Sigmoid colon (tissue), 7 donors: ENCODE data around the gene PSPC1. TPM values are rescaled to one million over a fixed set of nuclear protein-coding genes. Genes with fewer than 3 reads are reported as not detected.

Experiments
- DNase-seq: peaks from one replicate; pipeline ENCODE4 v3.0.0-alpha.2; 2019
- H3K27ac ChIP-seq, 4 donors: fragments of 200-600 bp; sonication (generic); one replicate each; pipeline ENCODE4 v1.5.1; 2016 to 2019; ENCODE audit warnings: mild to moderate bottlenecking in 1 of 4
- H3K27me3 ChIP-seq, 3 donors: fragments of 200-600 bp; sonication (generic); one replicate each; pipeline ENCODE4 v1.5.1; 2019; ENCODE audit warnings: mild to moderate bottlenecking in 1 of 3
- H3K36me3 ChIP-seq, 4 donors: fragments of 200-600 bp; sonication (generic); one replicate each; pipeline ENCODE4 v1.5.1; 2016 to 2019
- H3K4me1 ChIP-seq, 4 donors: fragments of 200-600 bp; sonication (generic); one replicate each; pipeline ENCODE4 v1.5.1; 2017 to 2019
- H3K4me3 ChIP-seq, 4 donors: fragments of 200-600 bp; sonication (generic); one replicate each; pipeline ENCODE4 v1.5.1; 2017 to 2019; ENCODE audit warnings: mild to moderate bottlenecking in 2 of 4, moderate library complexity in 1 of 4
- H3K9me3 ChIP-seq, 4 donors: fragments of 200-600 bp in 3 of 4; sonication (generic) in 3 of 4; one replicate each; pipeline versions ENCODE4 v1.5.1 to v1.6.1; 2013 to 2019
- CTCF ChIP-seq, 4 experiments: fragments of 450-650 bp in 3 of 4; fragments of 200-600 bp in 1 of 4; IDR thresholded peaks; one replicate each; pipeline ENCODE4 v1.5.1; 2016 to 2019; ENCODE audit warnings: antibody characterized with exemption in 4 of 4, mild to moderate bottlenecking in 3 of 4, moderate library complexity in 2 of 4
- EP300 ChIP-seq, 4 donors: sonication (generic); formaldehyde crosslinking; IDR thresholded peaks; one replicate each; pipeline ENCODE4 v1.6.1; 2017; ENCODE audit warnings: antibody characterized with exemption in 4 of 4
- POLR2A ChIP-seq, 2 donors: fragments of 450-650 bp; IDR thresholded peaks; one replicate each; pipeline ENCODE4 v1.6.1; 2016; ENCODE audit warnings: antibody characterized with exemption in 2 of 2, mild to moderate bottlenecking in 2 of 2, moderate library complexity in 2 of 2
- POLR2AphosphoS5 ChIP-seq, 4 donors: sonication (generic); formaldehyde crosslinking; IDR thresholded peaks; one replicate each; pipeline ENCODE4 v1.6.1; 2017; ENCODE audit warnings: antibody characterized with exemption in 4 of 4
- WGBS, 2 donors: extraction: QIAGEN DNeasy Blood & Tissue Kit; methylation state at CpG; one replicate each; pipeline ENCODE4 v1.1.7; 2013; 5-methylcytosine and 5-hydroxymethylcytosine counted together
- intact Hi-C: fragments of 100-400 bp; cut with DNase I; formaldehyde crosslinking; loops from one replicate; pipeline ENCODE4 v1.15.1; 2023
- polyA plus RNA-seq, 3 donors: library from polyadenylated mRNA; stranded (reverse); fragments of 200-250 nt; gene quantifications; one replicate each; pipeline ENCODE4 v1.2.3, GENCODE V29; 2013
- total RNA-seq, 4 donors: library from RNA; depleted of rRNA; stranded (reverse); fragments of >200 nt; gene quantifications; one replicate each; pipeline ENCODE4 v1.1.0, GENCODE V29; 2016
- donor health status: healthy with polysubstance abuse.
- donor health status: Bipolar disorder and iron deficiency.
- donor health status: healthy.

The PSPC1 gene
- total and polyA plus RNA-seq, 7 donors: 15.3 to 85.3 (median 48.2) TPM

DNA sequence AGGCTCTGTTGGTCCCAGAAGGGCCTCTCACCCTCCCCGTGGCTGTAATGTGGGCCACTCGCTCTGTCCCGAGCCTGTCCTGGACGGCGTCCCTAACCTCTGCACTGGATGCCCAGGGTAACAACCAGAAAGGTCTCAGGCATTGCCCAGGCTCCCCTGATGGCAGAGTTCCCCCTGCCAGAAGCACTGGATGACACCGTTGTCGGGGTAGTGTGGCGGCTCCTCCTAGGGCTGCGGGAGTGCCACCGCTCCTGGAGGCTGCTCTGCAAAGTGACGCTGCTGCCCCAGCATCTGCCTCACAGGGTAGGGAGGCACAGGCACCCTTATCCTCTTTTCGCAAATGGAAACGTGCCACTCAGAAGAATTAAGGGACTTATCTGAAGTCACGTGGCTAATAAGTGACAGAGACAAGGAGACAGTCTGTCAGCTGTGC is 117.3 kb downstream of the PSPC1 start:
- intact Hi-C loops: no loop called here
- H3K36me3 ChIP-seq: peaks cover 36 to 100% (median 67%) of the 10 kb centered on the region in 4 donors
- DNase-seq: no peak
- WGBS, 2 donors: 92 to 93% methylated on average over 14 of the region's 14 CpGs
- no peak overlapping the region for H3K27ac ChIP-seq
- no peak overlapping the region for H3K4me3 ChIP-seq
- H3K9me3 ChIP-seq: no peaks in the 10 kb centered on the region
- no peaks in the 10 kb centered on the region for H3K27me3 ChIP-seq
- TF ChIP-seq CTCF (IDR thresholded peaks at IDR 0.05) (no peak), POLR2AphosphoS5 (IDR thresholded peaks at IDR 0.05) (no peak), EP300 (IDR thresholded peaks at IDR 0.05) (no peak), POLR2A (IDR thresholded peaks at IDR 0.05) (no peak)
- no peaks in the 10 kb centered on the region for H3K4me1 ChIP-seq

GRCh38 chr13:19664481-19665230 is 118.1 kb downstream of the PSPC1 start:
- 86 to 87% methylated on average over 14 of the region's 14 CpGs for WGBS, 2 donors
- Histone ChIP-seq H3K27me3 (no peaks in the 10 kb centered on the region), H3K36me3 (peaks cover 33 to 98% (median 61%) of the 10 kb centered on the region in 4 donors), H3K27ac (no peak overlapping the region), H3K4me3 (no peak overlapping the region), H3K9me3 (no peaks in the 10 kb centered on the region), H3K4me1 (no peaks in the 10 kb centered on the region)
- TF ChIP-seq POLR2AphosphoS5 (IDR thresholded peaks at IDR 0.05) (no peak), POLR2A (IDR thresholded peaks at IDR 0.05) (no peak), CTCF (IDR thresholded peaks at IDR 0.05) (no peak), EP300 (IDR thresholded peaks at IDR 0.05) (no peak)
- intact Hi-C loops: no loop called here
- no peak for DNase-seq

GRCh38 chr13:19663416-19663979 is 119.2 kb downstream of the PSPC1 start:
- Histone ChIP-seq H3K36me3 (peaks cover 27 to 98% (median 51%) of the 10 kb centered on the region in 4 donors), H3K9me3 (no peaks in the 10 kb centered on the region)
- 89 to 93% methylated on average over 13 of the region's 13 CpGs for WGBS, 2 donors

GRCh38 chr13:19661561-19661960 is 121.2 kb downstream of the PSPC1 start:
- intact Hi-C loops: no loop called here
- no peak overlapping the region for H3K4me3 ChIP-seq
- no peaks in the 10 kb centered on the region for H3K27me3 ChIP-seq
- peaks cover 20 to 84% (median 34%) of the 10 kb centered on the region in 4 donors for H3K36me3 ChIP-seq
- no peak for DNase-seq
- 95 to 96% methylated on average over 15 of the region's 15 CpGs for WGBS, 2 donors
- H3K9me3 ChIP-seq: no peaks in the 10 kb centered on the region
- H3K27ac ChIP-seq: no peak overlapping the region
- no peak for TF ChIP-seq EP300 (IDR thresholded peaks at IDR 0.05)
- no peak for TF ChIP-seq POLR2A (IDR thresholded peaks at IDR 0.05)
- TF ChIP-seq POLR2AphosphoS5 (IDR thresholded peaks at IDR 0.05): no peak
- no peak for TF ChIP-seq CTCF (IDR thresholded peaks at IDR 0.05)
- H3K4me1 ChIP-seq: no peaks in the 10 kb centered on the region

More at GRCh38 chr13:19663416-19663979, 119.2 kb downstream of the PSPC1 start:
- H3K27ac ChIP-seq: no peak overlapping the region
- H3K4me1 ChIP-seq: no peaks in the 10 kb centered on the region
- TF ChIP-seq CTCF (IDR thresholded peaks at IDR 0.05) (no peak), EP300 (IDR thresholded peaks at IDR 0.05) (no peak), POLR2A (IDR thresholded peaks at IDR 0.05) (no peak), POLR2AphosphoS5 (IDR thresholded peaks at IDR 0.05) (no peak)
- H3K4me3 ChIP-seq: no peak overlapping the region
- no peak for DNase-seq
- H3K27me3 ChIP-seq: no peaks in the 10 kb centered on the region
- intact Hi-C loops: no loop called here
